ENCODE results near the gene NKX2-4.

DNA sequence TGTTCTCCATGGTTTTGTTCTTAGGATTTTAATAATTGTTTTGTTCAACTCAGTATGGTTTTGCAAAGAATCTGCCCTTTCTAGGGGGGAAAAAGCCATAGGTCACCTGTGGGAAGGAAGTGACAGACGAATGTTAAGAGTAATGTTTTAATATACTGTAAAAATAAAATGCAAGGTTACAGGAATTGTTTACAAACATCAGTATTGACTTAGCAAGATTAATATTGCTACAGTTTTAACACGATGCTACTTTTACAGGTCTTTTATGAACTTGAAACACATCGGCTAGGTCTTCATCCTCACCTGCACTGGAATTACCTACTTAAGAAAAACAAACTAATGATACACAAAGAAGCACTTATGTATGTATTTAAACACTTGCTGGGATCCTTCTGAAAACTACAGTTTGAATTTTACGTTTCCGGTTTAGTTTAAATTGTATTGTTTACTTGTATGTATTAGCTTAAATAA lies 1.7 kb upstream of the NKX2-4 start:
- TF ChIP-seq, protein P1, sequence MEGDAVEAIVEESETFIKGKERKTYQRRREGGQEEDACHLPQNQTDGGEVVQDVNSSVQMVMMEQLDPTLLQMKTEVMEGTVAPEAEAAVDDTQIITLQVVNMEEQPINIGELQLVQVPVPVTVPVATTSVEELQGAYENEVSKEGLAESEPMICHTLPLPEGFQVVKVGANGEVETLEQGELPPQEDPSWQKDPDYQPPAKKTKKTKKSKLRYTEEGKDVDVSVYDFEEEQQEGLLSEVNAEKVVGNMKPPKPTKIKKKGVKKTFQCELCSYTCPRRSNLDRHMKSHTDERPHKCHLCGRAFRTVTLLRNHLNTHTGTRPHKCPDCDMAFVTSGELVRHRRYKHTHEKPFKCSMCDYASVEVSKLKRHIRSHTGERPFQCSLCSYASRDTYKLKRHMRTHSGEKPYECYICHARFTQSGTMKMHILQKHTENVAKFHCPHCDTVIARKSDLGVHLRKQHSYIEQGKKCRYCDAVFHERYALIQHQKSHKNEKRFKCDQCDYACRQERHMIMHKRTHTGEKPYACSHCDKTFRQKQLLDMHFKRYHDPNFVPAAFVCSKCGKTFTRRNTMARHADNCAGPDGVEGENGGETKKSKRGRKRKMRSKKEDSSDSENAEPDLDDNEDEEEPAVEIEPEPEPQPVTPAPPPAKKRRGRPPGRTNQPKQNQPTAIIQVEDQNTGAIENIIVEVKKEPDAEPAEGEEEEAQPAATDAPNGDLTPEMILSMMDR (IDR thresholded peaks at IDR 0.05) = no peak
- TF ChIP-seq POLR2A (IDR thresholded peaks at IDR 0.05) = no peak
